Fibroblast of lung (primary cell): ENCODE results near the gene IRF4.

Experiments used
- CTCF ChIP-seq, 2 donors: IDR thresholded peaks in 1 of 2; conservative IDR thresholded peaks in 1 of 2; 1 replicate in 1 of 2; 2 replicates in 1 of 2; pipeline ENCODE4 v1.5.1; 2011 to 2012; ENCODE audit warnings: low read length in 2 of 2, control low read depth in 1 of 2, inconsistent platforms in 1 of 2, low read depth in 1 of 2, mild to moderate bottlenecking in 1 of 2
- EZH2 ChIP-seq: IDR thresholded peaks from 2 replicates; pipeline ENCODE4 v1.5.1; 2012; ENCODE audit warnings: low read length, control low read depth, mild to moderate bottlenecking; ENCODE audit errors: missing control alignments

- TF ChIP-seq CTCF (conservative IDR thresholded peaks at IDR 0.05 in 1 of 2, IDR thresholded peaks at IDR 0.05 in 1 of 2; ENCODE audit: low read depth in 1 of 2, low read length in 2 of 2) (no peak), EZH2 (no peak)
These were observed 12.6 kb upstream of the IRF4 start for GRCh38 chr6:378958-379409.
